Islet precursor cell (in vitro differentiated cells): ENCODE measurements around the gene WFDC1.
A peak's percentile ranks its signal among the peaks of the same experiment; 100 is the strongest.

Experiments
- DNase-seq: peaks from one replicate; pipeline ENCODE4 v3.0.0-alpha.2; 2018

Gene WFDC1

GRCh38 chr16:84357191-84357651 lies 62.5 kb downstream of the WFDC1 start:
- DNase-seq = peak; percentile 71

GRCh38 chr16:84358601-84359295 lies 64.1 kb downstream of the WFDC1 start:
- no peak for DNase-seq

GRCh38 chr16:84359326-84359725 lies 64.6 kb downstream of the WFDC1 start:
- no peak for DNase-seq

- peak; percentile 96 for DNase-seq
Measured at GRCh38 chr16:84360170-84360569, 65.5 kb downstream of the WFDC1 start.

- no peak for DNase-seq
Measured at GRCh38 chr16:84360748-84361147, 66.1 kb downstream of the WFDC1 start.

- no peak for DNase-seq
Measured at GRCh38 chr16:84361546-84361945, 66.9 kb downstream of the WFDC1 start.

GRCh38 chr16:84362471-84362941 lies 67.8 kb downstream of the WFDC1 start:
- no peak for DNase-seq

- no peak for DNase-seq
Measured at GRCh38 chr16:84366208-84366607, 71.5 kb downstream of the WFDC1 start.

- DNase-seq = no peak
Measured at GRCh38 chr16:84367297-84367680, 72.6 kb downstream of the WFDC1 start.

GRCh38 chr16:84367750-84368307 lies 73.2 kb downstream of the WFDC1 start:
- no peak for DNase-seq

GRCh38 chr16:84368308-84368996 lies 73.8 kb downstream of the WFDC1 start, which contains the start of gene ATP2C2:
ATP2C2 (plus strand) TSS chr16:84368538; CDS start chr16:84368616, 78 bp downstream.
- peak; percentile 89 for DNase-seq

- no peak for DNase-seq
Measured at GRCh38 chr16:84369105-84369504, 74.4 kb downstream of the WFDC1 start.

GRCh38 chr16:84369938-84370627 lies 75.4 kb downstream of the WFDC1 start:
- DNase-seq = no peak

- no peak for DNase-seq
Measured at GRCh38 chr16:84370723-84371552, 76.3 kb downstream of the WFDC1 start.

- DNase-seq = peak; percentile 79
Measured at GRCh38 chr16:84371553-84371865, 76.8 kb downstream of the WFDC1 start.

- DNase-seq = no peak
Measured at GRCh38 chr16:84373907-84374489, 79.3 kb downstream of the WFDC1 start.

- DNase-seq = no peak
Measured at GRCh38 chr16:84378099-84378498, 83.4 kb downstream of the WFDC1 start.

- DNase-seq = no peak
Measured at GRCh38 chr16:84378567-84378966, 83.9 kb downstream of the WFDC1 start.

- no peak for DNase-seq
Measured at GRCh38 chr16:84379008-84379708, 84.5 kb downstream of the WFDC1 start.
